WTC11 (cell line): ENCODE results near the gene KCTD4. TPM values are rescaled to one million over a fixed set of nuclear protein-coding genes. Genes with fewer than 3 reads are reported as not detected.

Source experiments
- ATAC-seq: fragments of 200-7000 bp; cut with Tn5 transposase; 2 replicates; pipeline ENCODE4 v1.10.0; 2021; ENCODE audit warnings: mild to moderate bottlenecking, moderate library complexity
- CTCF ChIA-PET: fragments of 300-600 bp; sonication (Branson Sonifier 250); formaldehyde crosslinking; loops from one replicate; lab custom pipeline; 2021; ENCODE audit warnings: antibody characterized with exemption; lab: Charles Lee
- POLR2A ChIA-PET: fragments of 350-600 bp; sonication (Branson Sonifier 250); formaldehyde crosslinking; loops from one replicate; lab custom pipeline; 2021; ENCODE audit warnings: antibody characterized with exemption; lab: Charles Lee
- DNase-seq: peaks from one replicate; pipeline ENCODE4 v3.0.0; 2021; ENCODE audit warnings: low spot score
- H3K27ac Mint-ChIP-seq: 2 replicates; pipeline ENCODE4 v1.8.0; 2021; ENCODE audit warnings: mixed read lengths
- H3K27me3 Mint-ChIP-seq: 2 replicates; pipeline ENCODE4 v1.8.0; 2021; ENCODE audit warnings: low read depth, mild to moderate bottlenecking, moderate library complexity, mixed read lengths
- H3K36me3 Mint-ChIP-seq: 2 replicates; pipeline ENCODE4 v1.8.0; 2021; ENCODE audit warnings: mixed read lengths
- H3K4me1 Mint-ChIP-seq: 2 replicates; pipeline ENCODE4 v1.8.0; 2022; ENCODE audit warnings: mixed read lengths
- H3K4me3 Mint-ChIP-seq: 2 replicates; pipeline ENCODE4 v1.8.0; 2021; ENCODE audit warnings: mild to moderate bottlenecking, moderate library complexity, mixed read lengths
- H3K9me3 Mint-ChIP-seq: 2 replicates; pipeline ENCODE4 v1.8.0; 2021; ENCODE audit warnings: mixed read lengths
- CREM ChIP-seq: sonication (generic); formaldehyde crosslinking; IDR thresholded peaks from 2 replicates; pipeline ENCODE4 v1.8.1; 2022; ENCODE audit warnings: mild to moderate bottlenecking, missing genetic modification reagents, moderate library complexity
- ETV6 ChIP-seq: sonication (generic); formaldehyde crosslinking; IDR thresholded peaks from 2 replicates; pipeline ENCODE4 v1.8.1; 2022; ENCODE audit warnings: mild to moderate bottlenecking, missing genetic modification reagents
- FOXP1 ChIP-seq: sonication (generic); formaldehyde crosslinking; IDR thresholded peaks from 2 replicates; pipeline ENCODE4 v1.8.0; 2022; ENCODE audit warnings: missing genetic modification reagents, mild to moderate bottlenecking, moderate library complexity, borderline replicate concordance
- HMGA2 ChIP-seq: fragments of 250-450 bp; sonication (Bioruptor Pico); IDR thresholded peaks from 2 replicates; pipeline ENCODE4 v1.4.0; 2021; ENCODE audit warnings: mild to moderate bottlenecking, moderate library complexity
- IRF2 ChIP-seq: sonication (generic); formaldehyde crosslinking; IDR thresholded peaks from 2 replicates; pipeline ENCODE4 v1.8.0; 2022; ENCODE audit warnings: low read depth, missing genetic modification reagents, borderline replicate concordance
- NFE2L1 ChIP-seq: sonication (generic); formaldehyde crosslinking; IDR thresholded peaks from 2 replicates; pipeline ENCODE4 v1.8.1; 2023; ENCODE audit warnings: missing genetic modification reagents
- NR3C1 ChIP-seq: sonication (generic); formaldehyde crosslinking; conservative IDR thresholded peaks from 2 replicates; pipeline ENCODE4 v1.8.1; 2023; ENCODE audit warnings: low read depth, mild to moderate bottlenecking, missing genetic modification reagents
- OVOL2 ChIP-seq: fragments of 250-450 bp; sonication (Bioruptor Pico); IDR thresholded peaks from 2 replicates; pipeline ENCODE4 v1.9.0; 2021; ENCODE audit warnings: mild to moderate bottlenecking, borderline replicate concordance
- PRRX2 ChIP-seq: fragments of 250-450 bp; sonication (Bioruptor Pico); IDR thresholded peaks from 2 replicates; pipeline ENCODE4 v1.8.0; 2021; ENCODE audit warnings: mild to moderate bottlenecking
- RELA ChIP-seq: sonication (generic); formaldehyde crosslinking; IDR thresholded peaks from 2 replicates; pipeline ENCODE4 v1.8.1; 2022; ENCODE audit warnings: missing genetic modification reagents, mild to moderate bottlenecking, borderline replicate concordance
- SMAD4 ChIP-seq: sonication (generic); formaldehyde crosslinking; IDR thresholded peaks from 2 replicates; pipeline ENCODE4 v1.8.0; 2022; ENCODE audit warnings: mild to moderate bottlenecking, missing genetic modification reagents
- ZNF121 ChIP-seq: sonication (generic); formaldehyde crosslinking; IDR thresholded peaks from 2 replicates; pipeline ENCODE4 v1.8.0; 2023; ENCODE audit warnings: missing genetic modification reagents
- ZNF138 ChIP-seq: sonication (generic); formaldehyde crosslinking; conservative IDR thresholded peaks from 2 replicates; pipeline ENCODE4 v1.8.1; 2022; ENCODE audit warnings: mild to moderate bottlenecking, moderate library complexity, missing genetic modification reagents
- ZNF263 ChIP-seq: sonication (generic); formaldehyde crosslinking; IDR thresholded peaks from 2 replicates; pipeline ENCODE4 v1.8.1; 2022; ENCODE audit warnings: low read depth, mild to moderate bottlenecking, moderate library complexity, missing genetic modification reagents
- ZNF671 ChIP-seq: fragments of 250-450 bp; sonication (Bioruptor Pico); IDR thresholded peaks from 2 replicates; pipeline ENCODE4 v1.8.0; 2021; ENCODE audit warnings: mild to moderate bottlenecking
- total RNA-seq: library from RNA; stranded (reverse); gene quantifications from 3 replicates; pipeline ENCODE4 v1.2.3, GENCODE V29; 2021
- TF ChIP-seq, protein P1 (sequence below): sonication (generic); formaldehyde crosslinking; IDR thresholded peaks from 2 replicates; pipeline ENCODE4 v1.8.0; 2023; ENCODE audit warnings: missing genetic modification reagents
- TF ChIP-seq, protein P2 (sequence below): sonication (generic); formaldehyde crosslinking; IDR thresholded peaks from 2 replicates; pipeline ENCODE4 v1.8.1; 2023; ENCODE audit warnings: mild to moderate bottlenecking, missing genetic modification reagents, moderate library complexity
- TF ChIP-seq, protein P3 (sequence below): sonication (generic); formaldehyde crosslinking; IDR thresholded peaks from 2 replicates; pipeline ENCODE4 v1.8.1; 2023; ENCODE audit warnings: mild to moderate bottlenecking, missing genetic modification reagents
- TF ChIP-seq, protein P4 (sequence below): sonication (generic); formaldehyde crosslinking; IDR thresholded peaks from 2 replicates; pipeline ENCODE4 v1.8.1; 2022; ENCODE audit warnings: mild to moderate bottlenecking, moderate library complexity, missing genetic modification reagents
- TF ChIP-seq, protein P5 (sequence below): sonication (generic); formaldehyde crosslinking; conservative IDR thresholded peaks from 2 replicates; pipeline ENCODE4 v1.8.1; 2023; ENCODE audit warnings: mild to moderate bottlenecking, low read depth, missing genetic modification reagents, moderate library complexity
- TF ChIP-seq, protein P6 (sequence below): sonication (generic); formaldehyde crosslinking; IDR thresholded peaks from 2 replicates; pipeline ENCODE4 v1.8.1; 2022; ENCODE audit warnings: missing genetic modification reagents, borderline replicate concordance

The KCTD4 gene
- total RNA-seq, 1 experiment from 2014 or later: not detected

DNA sequence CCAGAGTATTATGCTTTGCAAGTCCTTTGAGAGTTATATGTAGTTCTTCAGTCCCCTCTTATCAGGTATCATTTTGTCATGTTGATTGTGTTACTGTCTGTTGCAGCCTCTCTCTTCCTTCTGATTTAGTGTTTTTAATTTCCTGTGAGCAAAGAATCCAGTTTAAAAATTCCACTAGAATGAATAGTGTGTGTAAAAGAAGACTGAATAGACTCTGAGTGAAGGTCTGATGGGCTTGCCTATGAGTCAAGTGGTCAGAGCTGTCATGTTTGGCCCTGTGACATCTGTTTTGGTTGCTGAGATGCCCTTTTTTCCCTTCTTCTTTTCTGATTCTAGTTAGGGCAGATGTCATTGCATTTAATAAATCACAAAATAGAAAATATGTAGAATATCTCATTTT lies 23.3 kb upstream of the KCTD4 start:
- DNase-seq: no peak
- no peak for TF ChIP-seq RELA (CRISPR knock-in tag)
- no peak for TF ChIP-seq ZNF263 (CRISPR knock-in tag)
- TF ChIP-seq ZNF671: no peak
- no peak for TF ChIP-seq IRF2 (CRISPR knock-in tag)
- TF ChIP-seq NFE2L1 (CRISPR knock-in tag): no peak
- TF ChIP-seq, protein P1, sequence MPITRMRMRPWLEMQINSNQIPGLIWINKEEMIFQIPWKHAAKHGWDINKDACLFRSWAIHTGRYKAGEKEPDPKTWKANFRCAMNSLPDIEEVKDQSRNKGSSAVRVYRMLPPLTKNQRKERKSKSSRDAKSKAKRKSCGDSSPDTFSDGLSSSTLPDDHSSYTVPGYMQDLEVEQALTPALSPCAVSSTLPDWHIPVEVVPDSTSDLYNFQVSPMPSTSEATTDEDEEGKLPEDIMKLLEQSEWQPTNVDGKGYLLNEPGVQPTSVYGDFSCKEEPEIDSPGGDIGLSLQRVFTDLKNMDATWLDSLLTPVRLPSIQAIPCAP (CRISPR knock-in tag): no peak
- TF ChIP-seq NR3C1 (CRISPR knock-in tag): no peak
- TF ChIP-seq, all 79 proteins: peak for 0
- Mint-ChIP-seq H3K27ac (no peak overlapping the region), H3K9me3 (no peaks in the 10 kb centered on the region), H3K4me3 (no peak overlapping the region), H3K36me3 (no peaks in the 10 kb centered on the region), H3K4me1 (peaks cover 28% of the 10 kb centered on the region), H3K27me3 (no peaks in the 10 kb centered on the region)
- no peak for ATAC-seq
- ChIA-PET POLR2A (no interaction called here), CTCF (no interaction called here)

DNA sequence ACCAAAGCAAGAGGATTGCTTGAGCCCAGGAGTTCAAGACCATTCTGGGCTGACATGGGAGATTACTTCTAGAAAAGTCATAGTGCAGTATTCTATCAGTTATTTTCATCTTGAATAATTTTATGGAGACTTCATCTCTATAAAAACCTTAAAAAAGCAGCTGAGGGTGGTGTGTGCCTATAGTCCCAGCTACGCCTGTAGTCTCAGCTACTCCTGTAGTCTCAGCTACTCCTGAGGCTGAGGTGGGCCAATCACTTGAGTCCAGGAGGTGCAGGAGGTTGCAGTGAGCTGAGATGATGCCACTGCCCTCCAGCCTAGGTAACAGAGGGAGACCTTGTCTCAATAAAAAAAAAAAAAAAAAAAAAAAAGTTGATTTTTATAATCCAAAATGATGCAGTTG lies 22.1 kb upstream of the KCTD4 start:
- ATAC-seq (no peak), DNase-seq (no peak)
- H3K4me3 Mint-ChIP-seq: no peak overlapping the region
- TF ChIP-seq ZNF121 (CRISPR knock-in tag): no peak
- TF ChIP-seq, protein P2, sequence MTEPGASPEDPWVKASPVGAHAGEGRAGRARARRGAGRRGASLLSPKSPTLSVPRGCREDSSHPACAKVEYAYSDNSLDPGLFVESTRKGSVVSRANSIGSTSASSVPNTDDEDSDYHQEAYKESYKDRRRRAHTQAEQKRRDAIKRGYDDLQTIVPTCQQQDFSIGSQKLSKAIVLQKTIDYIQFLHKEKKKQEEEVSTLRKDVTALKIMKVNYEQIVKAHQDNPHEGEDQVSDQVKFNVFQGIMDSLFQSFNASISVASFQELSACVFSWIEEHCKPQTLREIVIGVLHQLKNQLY (CRISPR knock-in tag): no peak
- no peak for TF ChIP-seq ZNF138 (CRISPR knock-in tag)
- TF ChIP-seq CREM (CRISPR knock-in tag): no peak
- TF ChIP-seq, protein P3, sequence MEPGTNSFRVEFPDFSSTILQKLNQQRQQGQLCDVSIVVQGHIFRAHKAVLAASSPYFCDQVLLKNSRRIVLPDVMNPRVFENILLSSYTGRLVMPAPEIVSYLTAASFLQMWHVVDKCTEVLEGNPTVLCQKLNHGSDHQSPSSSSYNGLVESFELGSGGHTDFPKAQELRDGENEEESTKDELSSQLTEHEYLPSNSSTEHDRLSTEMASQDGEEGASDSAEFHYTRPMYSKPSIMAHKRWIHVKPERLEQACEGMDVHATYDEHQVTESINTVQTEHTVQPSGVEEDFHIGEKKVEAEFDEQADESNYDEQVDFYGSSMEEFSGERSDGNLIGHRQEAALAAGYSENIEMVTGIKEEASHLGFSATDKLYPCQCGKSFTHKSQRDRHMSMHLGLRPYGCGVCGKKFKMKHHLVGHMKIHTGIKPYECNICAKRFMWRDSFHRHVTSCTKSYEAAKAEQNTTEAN (CRISPR knock-in tag): no peak
- no peak for TF ChIP-seq ETV6 (CRISPR knock-in tag)
- no peak for TF ChIP-seq HMGA2 (CRISPR knock-in tag)
- TF ChIP-seq FOXP1 (CRISPR knock-in tag): no peak
- TF ChIP-seq SMAD4 (CRISPR knock-in tag): no peak
- TF ChIP-seq OVOL2 (CRISPR knock-in tag): no peak
- TF ChIP-seq, protein P4, sequence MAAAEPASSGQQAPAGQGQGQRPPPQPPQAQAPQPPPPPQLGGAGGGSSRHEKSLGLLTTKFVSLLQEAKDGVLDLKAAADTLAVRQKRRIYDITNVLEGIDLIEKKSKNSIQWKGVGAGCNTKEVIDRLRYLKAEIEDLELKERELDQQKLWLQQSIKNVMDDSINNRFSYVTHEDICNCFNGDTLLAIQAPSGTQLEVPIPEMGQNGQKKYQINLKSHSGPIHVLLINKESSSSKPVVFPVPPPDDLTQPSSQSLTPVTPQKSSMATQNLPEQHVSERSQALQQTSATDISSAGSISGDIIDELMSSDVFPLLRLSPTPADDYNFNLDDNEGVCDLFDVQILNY (CRISPR knock-in tag): no peak
- TF ChIP-seq PRRX2 (CRISPR knock-in tag): no peak
- TF ChIP-seq, protein P5, sequence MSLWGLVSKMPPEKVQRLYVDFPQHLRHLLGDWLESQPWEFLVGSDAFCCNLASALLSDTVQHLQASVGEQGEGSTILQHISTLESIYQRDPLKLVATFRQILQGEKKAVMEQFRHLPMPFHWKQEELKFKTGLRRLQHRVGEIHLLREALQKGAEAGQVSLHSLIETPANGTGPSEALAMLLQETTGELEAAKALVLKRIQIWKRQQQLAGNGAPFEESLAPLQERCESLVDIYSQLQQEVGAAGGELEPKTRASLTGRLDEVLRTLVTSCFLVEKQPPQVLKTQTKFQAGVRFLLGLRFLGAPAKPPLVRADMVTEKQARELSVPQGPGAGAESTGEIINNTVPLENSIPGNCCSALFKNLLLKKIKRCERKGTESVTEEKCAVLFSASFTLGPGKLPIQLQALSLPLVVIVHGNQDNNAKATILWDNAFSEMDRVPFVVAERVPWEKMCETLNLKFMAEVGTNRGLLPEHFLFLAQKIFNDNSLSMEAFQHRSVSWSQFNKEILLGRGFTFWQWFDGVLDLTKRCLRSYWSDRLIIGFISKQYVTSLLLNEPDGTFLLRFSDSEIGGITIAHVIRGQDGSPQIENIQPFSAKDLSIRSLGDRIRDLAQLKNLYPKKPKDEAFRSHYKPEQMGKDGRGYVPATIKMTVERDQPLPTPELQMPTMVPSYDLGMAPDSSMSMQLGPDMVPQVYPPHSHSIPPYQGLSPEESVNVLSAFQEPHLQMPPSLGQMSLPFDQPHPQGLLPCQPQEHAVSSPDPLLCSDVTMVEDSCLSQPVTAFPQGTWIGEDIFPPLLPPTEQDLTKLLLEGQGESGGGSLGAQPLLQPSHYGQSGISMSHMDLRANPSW: no peak
- TF ChIP-seq, protein P6, sequence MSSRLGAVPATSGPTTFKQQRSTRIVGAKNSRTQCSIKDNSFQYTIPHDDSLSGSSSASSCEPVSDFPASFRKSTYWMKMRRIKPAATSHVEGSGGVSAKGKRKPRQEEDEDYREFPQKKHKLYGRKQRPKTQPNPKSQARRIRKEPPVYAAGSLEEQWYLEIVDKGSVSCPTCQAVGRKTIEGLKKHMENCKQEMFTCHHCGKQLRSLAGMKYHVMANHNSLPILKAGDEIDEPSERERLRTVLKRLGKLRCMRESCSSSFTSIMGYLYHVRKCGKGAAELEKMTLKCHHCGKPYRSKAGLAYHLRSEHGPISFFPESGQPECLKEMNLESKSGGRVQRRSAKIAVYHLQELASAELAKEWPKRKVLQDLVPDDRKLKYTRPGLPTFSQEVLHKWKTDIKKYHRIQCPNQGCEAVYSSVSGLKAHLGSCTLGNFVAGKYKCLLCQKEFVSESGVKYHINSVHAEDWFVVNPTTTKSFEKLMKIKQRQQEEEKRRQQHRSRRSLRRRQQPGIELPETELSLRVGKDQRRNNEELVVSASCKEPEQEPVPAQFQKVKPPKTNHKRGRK (CRISPR knock-in tag): no peak
- CTCF ChIA-PET: no interaction called here
- H3K4me1 Mint-ChIP-seq: peaks cover 41% of the 10 kb centered on the region
- H3K27ac Mint-ChIP-seq: no peak overlapping the region
- no peaks in the 10 kb centered on the region for H3K9me3 Mint-ChIP-seq
- H3K36me3 Mint-ChIP-seq: no peaks in the 10 kb centered on the region
- no peaks in the 10 kb centered on the region for H3K27me3 Mint-ChIP-seq
- POLR2A ChIA-PET: interaction anchor here (0.6 kb wide), 1 partner anchor 564 kb away, joined by 6 read pairs; no protein-coding TSS in a partner anchor
